Measurements from ENCODE around the gene GSTA4. TPM values are rescaled to one million over a fixed set of nuclear protein-coding genes. Genes with fewer than 3 reads are reported as not detected.

GSTA4 gene
- total and polyA plus RNA-seq, 2 of the 13 experiments (the other 11 are each of a cell fraction or from before 2014, with no cell fraction given), result 34.1 to 53.6 TPM

GRCh38 chr6:52995913-52996645 lies 995 bp upstream of the GSTA4 start (continued):
- no peak for TF ChIP-seq PCBP2 (optimal IDR thresholded peaks at IDR 0.05; ENCODE audit: low read depth, low read length, poor library complexity, severe bottlenecking)
- no peak for TF ChIP-seq BRF2 (CRISPR knock-in tag; IDR thresholded peaks at IDR 0.05)
- TF ChIP-seq, protein P1, sequence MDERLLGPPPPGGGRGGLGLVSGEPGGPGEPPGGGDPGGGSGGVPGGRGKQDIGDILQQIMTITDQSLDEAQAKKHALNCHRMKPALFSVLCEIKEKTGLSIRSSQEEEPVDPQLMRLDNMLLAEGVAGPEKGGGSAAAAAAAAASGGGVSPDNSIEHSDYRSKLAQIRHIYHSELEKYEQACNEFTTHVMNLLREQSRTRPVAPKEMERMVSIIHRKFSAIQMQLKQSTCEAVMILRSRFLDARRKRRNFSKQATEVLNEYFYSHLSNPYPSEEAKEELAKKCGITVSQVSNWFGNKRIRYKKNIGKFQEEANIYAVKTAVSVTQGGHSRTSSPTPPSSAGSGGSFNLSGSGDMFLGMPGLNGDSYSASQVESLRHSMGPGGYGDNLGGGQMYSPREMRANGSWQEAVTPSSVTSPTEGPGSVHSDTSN (CRISPR knock-in tag; IDR thresholded peaks at IDR 0.05), result no peak; the same call in 1 of the 2 replicates
- peak; percentile 64; the same call in 1 of the 2 replicates for TF ChIP-seq SALL1 (CRISPR knock-in tag; IDR thresholded peaks at IDR 0.05)
- TF ChIP-seq NFYB (CRISPR knock-in tag; IDR thresholded peaks at IDR 0.05), result no peak
- TF ChIP-seq CEBPG (CRISPR knock-in tag; IDR thresholded peaks at IDR 0.05), result no peak
- no peak for TF ChIP-seq ELF4 (CRISPR knock-in tag; IDR thresholded peaks at IDR 0.05; ENCODE audit: borderline replicate concordance)
- no peak for TF ChIP-seq KIAA2018 (CRISPR knock-in tag; IDR thresholded peaks at IDR 0.05; ENCODE audit: borderline replicate concordance)
- TF ChIP-seq KDM1A (CRISPR knock-in tag; IDR thresholded peaks at IDR 0.05), result 0 out of 2 replicates have a peak, but pooled peaks have one; percentile 34
- no peak for TF ChIP-seq ZNF605 (CRISPR knock-in tag; IDR thresholded peaks at IDR 0.05)
- TF ChIP-seq RCOR2 (CRISPR knock-in tag; IDR thresholded peaks at IDR 0.05), result no peak; the same call in 1 of the 2 replicates
- no peak; the same call in 1 of the 2 replicates for TF ChIP-seq ERF (CRISPR knock-in tag; IDR thresholded peaks at IDR 0.05)
- TF ChIP-seq, protein P2, sequence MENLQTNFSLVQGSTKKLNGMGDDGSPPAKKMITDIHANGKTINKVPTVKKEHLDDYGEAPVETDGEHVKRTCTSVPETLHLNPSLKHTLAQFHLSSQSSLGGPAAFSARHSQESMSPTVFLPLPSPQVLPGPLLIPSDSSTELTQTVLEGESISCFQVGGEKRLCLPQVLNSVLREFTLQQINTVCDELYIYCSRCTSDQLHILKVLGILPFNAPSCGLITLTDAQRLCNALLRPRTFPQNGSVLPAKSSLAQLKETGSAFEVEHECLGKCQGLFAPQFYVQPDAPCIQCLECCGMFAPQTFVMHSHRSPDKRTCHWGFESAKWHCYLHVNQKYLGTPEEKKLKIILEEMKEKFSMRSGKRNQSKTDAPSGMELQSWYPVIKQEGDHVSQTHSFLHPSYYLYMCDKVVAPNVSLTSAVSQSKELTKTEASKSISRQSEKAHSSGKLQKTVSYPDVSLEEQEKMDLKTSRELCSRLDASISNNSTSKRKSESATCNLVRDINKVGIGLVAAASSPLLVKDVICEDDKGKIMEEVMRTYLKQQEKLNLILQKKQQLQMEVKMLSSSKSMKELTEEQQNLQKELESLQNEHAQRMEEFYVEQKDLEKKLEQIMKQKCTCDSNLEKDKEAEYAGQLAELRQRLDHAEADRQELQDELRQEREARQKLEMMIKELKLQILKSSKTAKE (CRISPR knock-in tag; IDR thresholded peaks at IDR 0.05; ENCODE audit: borderline replicate concordance), result no peak
- peak; percentile 66; the same call in 1 of the 2 replicates for TF ChIP-seq CREB1 (IDR thresholded peaks at IDR 0.05)
- TF ChIP-seq CREB1 (CRISPR knock-in tag; IDR thresholded peaks at IDR 0.05), result no peak
- peak; percentile 89; the same call in 1 of the 2 replicates for TF ChIP-seq ZNF670 (CRISPR knock-in tag; IDR thresholded peaks at IDR 0.05; ENCODE audit: borderline replicate concordance)
- no peak for TF ChIP-seq KMT2B (CRISPR knock-in tag; IDR thresholded peaks at IDR 0.05)
- TF ChIP-seq ZNF773 (CRISPR knock-in tag; IDR thresholded peaks at IDR 0.05; ENCODE audit: borderline replicate concordance), result no peak
